ENCODE data around the gene RNF43. TPM values are rescaled to one million over a fixed set of nuclear protein-coding genes. Genes with fewer than 3 reads are reported as not detected.

RNF43 gene
- total and polyA plus RNA-seq, 2 of the 13 experiments (the other 11 are each of a cell fraction or from before 2014, with no cell fraction given): 31.0 to 53.4 TPM

GRCh38 chr17:58447039-58447975 is 30.0 kb upstream of the RNF43 start (continued):
- TF ChIP-seq ZNF142 (CRISPR knock-in tag; IDR thresholded peaks at IDR 0.05) (no peak), TFE3 (CRISPR knock-in tag; IDR thresholded peaks at IDR 0.05) (no peak), THAP7 (CRISPR knock-in tag; IDR thresholded peaks at IDR 0.05) (no peak), NRL (CRISPR knock-in tag; IDR thresholded peaks at IDR 0.05; ENCODE audit: borderline replicate concordance) (no peak), NFKB2 (CRISPR knock-in tag; IDR thresholded peaks at IDR 0.05; ENCODE audit: borderline replicate concordance) (no peak), ZBTB4 (CRISPR knock-in tag; IDR thresholded peaks at IDR 0.05; ENCODE audit: borderline replicate concordance) (no peak), AKNA (CRISPR knock-in tag; IDR thresholded peaks at IDR 0.05; ENCODE audit: borderline replicate concordance) (no peak), TAF15 (IDR thresholded peaks at IDR 0.05; ENCODE audit: low read depth, low read length, poor library complexity, severe bottlenecking) (no peak), ZNF232 (CRISPR knock-in tag; IDR thresholded peaks at IDR 0.05; ENCODE audit: borderline replicate concordance) (no peak), HNRNPH1 (optimal IDR thresholded peaks at IDR 0.05; ENCODE audit: low read depth, low read length) (no peak)
